ENCODE data around the gene USP6.
"Not testable (repeated sequence)": the region's sequence is repeated elsewhere in the genome, so short reads cannot be mapped to it uniquely, and the experiment has no call there.

The USP6 gene

GRCh38 chr17:5136580-5137412 is 21.0 kb downstream of the USP6 start:
- not testable (repeated sequence) for DNase-seq

GRCh38 chr17:5137511-5138197 is 21.8 kb downstream of the USP6 start:
- DNase-seq: not testable (repeated sequence)

GRCh38 chr17:5138198-5138544 is 22.3 kb downstream of the USP6 start:
- not testable (repeated sequence) for DNase-seq

GRCh38 chr17:5138616-5139457 is 23.0 kb downstream of the USP6 start:
- no peak for DNase-seq

- no peak for DNase-seq
Observed at GRCh38 chr17:5139458-5139732, 23.6 kb downstream of the USP6 start.

- not testable (repeated sequence) for DNase-seq
Observed at GRCh38 chr17:5142877-5143276, 27.0 kb downstream of the USP6 start.

- DNase-seq: not testable (repeated sequence)
Observed at GRCh38 chr17:5146122-5146521, 30.3 kb downstream of the USP6 start.

GRCh38 chr17:5160702-5161101 is 44.9 kb downstream of the USP6 start:
- DNase-seq: not testable (repeated sequence)

- DNase-seq: not testable (repeated sequence)
Observed at GRCh38 chr17:5161793-5162192, 46.0 kb downstream of the USP6 start.

GRCh38 chr17:5164436-5164835 is 48.6 kb downstream of the USP6 start:
- no peak for DNase-seq

- not testable (repeated sequence) for DNase-seq
Observed at GRCh38 chr17:5165791-5166564, 50.1 kb downstream of the USP6 start.

- DNase-seq: not testable (repeated sequence)
Observed at GRCh38 chr17:5175027-5175426, 59.2 kb downstream of the USP6 start.

- DNase-seq: no peak
Observed at GRCh38 chr17:5179003-5179402, 63.2 kb downstream of the USP6 start.

- no peak for DNase-seq
Observed at GRCh38 chr17:5181509-5182305, 65.9 kb downstream of the USP6 start.

GRCh38 chr17:5182597-5183409 is 67.0 kb downstream of the USP6 start:
- DNase-seq: no peak

- DNase-seq: no peak
Observed at GRCh38 chr17:5183410-5183793, 67.6 kb downstream of the USP6 start.

GRCh38 chr17:5184288-5184687 is 68.5 kb downstream of the USP6 start:
- no peak for DNase-seq

GRCh38 chr17:5191541-5192417 is 75.9 kb downstream of the USP6 start, which contains the start of gene ZNF594:
ZNF594 (minus strand) TSS chr17:5191868; CDS start chr17:5184256, 7,612 bp downstream.
- peak; percentile 81 to 86 for DNase-seq

- no peak for DNase-seq
Observed at GRCh38 chr17:5194346-5194745, 78.5 kb downstream of the USP6 start.

- DNase-seq: no peak
Observed at GRCh38 chr17:5198472-5198871, 82.6 kb downstream of the USP6 start.
